PC-3 (cell line): ENCODE results near the gene KEAP1. TPM values are rescaled to one million over a fixed set of nuclear protein-coding genes. Genes with fewer than 3 reads are reported as not detected.

Source experiments
- ATAC-seq: fragments of 200-7000 bp; cut with Tn5 transposase; 2 replicates; pipeline ENCODE4 v1.9.1; 2020; ENCODE audit warnings: mild to moderate bottlenecking, moderate library complexity
- BruUV-seq: library from RNA; stranded (reverse); fragments of 400-500 nt; replicated peaks from 2 replicates; lab custom pipeline; 2021; lab: Mats Ljungman, UMichigan
- CTCF ChIA-PET: fragments of 300-600 bp; sonication (Branson Sonifier 250); formaldehyde crosslinking; loops from one replicate; lab custom pipeline; 2022; ENCODE audit warnings: antibody characterized with exemption; lab: Charles Lee
- POLR2A ChIA-PET: fragments of 300-600 bp; sonication (Branson Sonifier 250); formaldehyde crosslinking; loops from one replicate; lab custom pipeline; 2022; ENCODE audit warnings: antibody characterized with exemption; ENCODE audit not compliant: unreplicated experiment; lab: Charles Lee
- DNase-seq: peaks from one replicate; pipeline ENCODE4 v3.0.0-alpha.2; 2015
- H2AFZ ChIP-seq: fragments of 300-600 bp; sonication (generic); 2 replicates; pipeline ENCODE4 v1.6.0; 2016; ENCODE audit warnings: antibody characterized with exemption, low read length
- H3F3A ChIP-seq: fragments of 300-600 bp; sonication (generic); one replicate; pipeline ENCODE4 v1.6.0; 2017; ENCODE audit warnings: antibody characterized with exemption, low read length, control low read depth, mild to moderate bottlenecking; ENCODE audit not compliant: unreplicated experiment
- H3K27ac ChIP-seq: fragments of 300-600 bp; sonication (generic); 2 replicates; pipeline ENCODE4 v1.5.1; 2016; ENCODE audit warnings: mild to moderate bottlenecking, low read length
- H3K27me3 ChIP-seq: fragments of 300-600 bp; sonication (generic); 2 replicates; pipeline ENCODE4 v1.6.1; 2016; ENCODE audit warnings: low read length, mixed read lengths
- H3K36me3 ChIP-seq: fragments of 300-600 bp; sonication (generic); 2 replicates; pipeline ENCODE4 v1.6.1; 2016; ENCODE audit warnings: low read depth, mixed run types, low read length, mixed read lengths
- H3K4me1 ChIP-seq: fragments of 300-600 bp; sonication (generic); 2 replicates; pipeline ENCODE4 v1.5.1; 2016; ENCODE audit warnings: low read length; ENCODE audit not compliant: insufficient read depth
- H3K4me2 ChIP-seq: fragments of 300-600 bp; sonication (generic); 2 replicates; pipeline ENCODE4 v1.6.0; 2016; ENCODE audit warnings: low read length
- H3K4me3 ChIP-seq: fragments of 300-600 bp; sonication (generic); 2 replicates; pipeline ENCODE4 v1.5.1; 2016; ENCODE audit warnings: mild to moderate bottlenecking, low read length, mixed read lengths
- H3K79me2 ChIP-seq: fragments of 300-600 bp; sonication (generic); 2 replicates; pipeline ENCODE4 v1.6.1; 2017; ENCODE audit warnings: low read length, mixed read lengths
- H3K9ac ChIP-seq: fragments of 300-600 bp; sonication (generic); 2 replicates; pipeline ENCODE4 v1.6.0; 2016; ENCODE audit warnings: mild to moderate bottlenecking, low read length
- H3K9me2 ChIP-seq: fragments of 300-600 bp; sonication (generic); replicated peaks from 2 replicates; pipeline ENCODE4 v1.6.1; 2016; ENCODE audit warnings: mixed run types, low read length, mixed read lengths
- H3K9me3 ChIP-seq: fragments of 300-600 bp; sonication (generic); 2 replicates; pipeline ENCODE4 v1.6.1; 2016; ENCODE audit warnings: low read length, mixed read lengths
- H4K20me1 ChIP-seq: fragments of 300-600 bp; sonication (generic); 2 replicates; pipeline ENCODE4 v1.6.1; 2016; ENCODE audit warnings: low read length, mixed read lengths
- CTCF ChIP-seq: fragments of 300-600 bp; sonication (generic); conservative IDR thresholded peaks from 2 replicates; pipeline ENCODE4 v1.5.1; 2017; ENCODE audit warnings: antibody characterized with exemption, low read depth, mild to moderate bottlenecking, low read length
- EZH2 ChIP-seq: fragments of 300-600 bp; sonication (generic); IDR thresholded peaks from one replicate; pipeline ENCODE4 v1.6.1; 2017; ENCODE audit warnings: antibody characterized with exemption, mild to moderate bottlenecking, low read length; ENCODE audit not compliant: unreplicated experiment
- EZH2phosphoT487 ChIP-seq: fragments of 300-600 bp; sonication (generic); IDR thresholded peaks from 2 replicates; pipeline ENCODE4 v1.6.1; 2018; ENCODE audit warnings: mild to moderate bottlenecking, antibody characterized with exemption, low read length, borderline replicate concordance
- intact Hi-C: fragments of 100-400 bp; cut with micrococcal nuclease; formaldehyde crosslinking; loops from 2 replicates; pipeline ENCODE4 v1.9.0; 2023
- total RNA-seq: library from RNA; depleted of rRNA; stranded (reverse); fragments of >200 nt; gene quantifications from 2 replicates; pipeline ENCODE4 v1.2.3, GENCODE V29; 2014

Gene KEAP1
- total RNA-seq, 1 experiment from 2014 or later = 151 TPM

- Histone ChIP-seq H3K79me2 (no peaks in the 10 kb centered on the region), H3K27me3 (no peaks in the 10 kb centered on the region), H3K9me2 (no peaks in the 10 kb centered on the region), H3F3A (no peaks in the 10 kb centered on the region), H4K20me1 (no peaks in the 10 kb centered on the region), H2AFZ (no peak overlapping the region), H3K36me3 (no peaks in the 10 kb centered on the region), H3K9me3 (no peaks in the 10 kb centered on the region), H3K27ac (no peak overlapping the region), H3K4me1 (peaks cover 18% of the 10 kb centered on the region; the same call in 1 of the 2 replicates), H3K9ac (no peak overlapping the region), H3K4me2 (no peak overlapping the region), H3K4me3 (no peak overlapping the region)
- intact Hi-C loops = no loop called here
- TF ChIP-seq CTCF (no peak), EZH2phosphoT487 (no peak), EZH2 (no peak)
- DNase-seq = no peak
- no peak for ATAC-seq
- BruUV-seq = no TSS peak
- CTCF ChIA-PET = no interaction called here
- POLR2A ChIA-PET = no interaction called here
These were observed 11.3 kb upstream of the KEAP1 start for GRCh38 chr19:10514211-10515145.

GRCh38 chr19:10513223-10513622 lies 10.1 kb upstream of the KEAP1 start:
- H3K27me3 ChIP-seq = no peaks in the 10 kb centered on the region
- POLR2A ChIA-PET = no interaction called here

More at GRCh38 chr19:10513223-10513622, 10.1 kb upstream of the KEAP1 start:
- H3K79me2 ChIP-seq = no peaks in the 10 kb centered on the region
- intact Hi-C loops = no loop called here
- TF ChIP-seq CTCF (no peak), EZH2 (no peak), EZH2phosphoT487 (no peak)
- H3K36me3 ChIP-seq = no peaks in the 10 kb centered on the region
- H4K20me1 ChIP-seq = no peaks in the 10 kb centered on the region
- no peak overlapping the region for H3K9ac ChIP-seq
- H3K4me3 ChIP-seq = no peak overlapping the region
- no peak overlapping the region for H3K27ac ChIP-seq
- no peaks in the 10 kb centered on the region for H3K9me2 ChIP-seq
- H3K9me3 ChIP-seq = no peaks in the 10 kb centered on the region
- ATAC-seq = no peak
- CTCF ChIA-PET = no interaction called here
- H3F3A ChIP-seq = no peaks in the 10 kb centered on the region
- no TSS peak for BruUV-seq
- peaks cover 15% of the 10 kb centered on the region; the same call in 1 of the 2 replicates for H3K4me1 ChIP-seq
- H3K4me2 ChIP-seq = no peak overlapping the region
- no peak for DNase-seq
- no peak overlapping the region for H2AFZ ChIP-seq
